ENCODE data around the gene CCDC186. TPM values are rescaled to one million over a fixed set of nuclear protein-coding genes. Genes with fewer than 3 reads are reported as not detected.
A peak's percentile ranks its signal among the peaks of the same experiment; 100 is the strongest.

The CCDC186 gene
- polyA plus RNA-seq, 1 of the 3 experiments (the other 2 are of a cell fraction) = 1.3 TPM

DNA sequence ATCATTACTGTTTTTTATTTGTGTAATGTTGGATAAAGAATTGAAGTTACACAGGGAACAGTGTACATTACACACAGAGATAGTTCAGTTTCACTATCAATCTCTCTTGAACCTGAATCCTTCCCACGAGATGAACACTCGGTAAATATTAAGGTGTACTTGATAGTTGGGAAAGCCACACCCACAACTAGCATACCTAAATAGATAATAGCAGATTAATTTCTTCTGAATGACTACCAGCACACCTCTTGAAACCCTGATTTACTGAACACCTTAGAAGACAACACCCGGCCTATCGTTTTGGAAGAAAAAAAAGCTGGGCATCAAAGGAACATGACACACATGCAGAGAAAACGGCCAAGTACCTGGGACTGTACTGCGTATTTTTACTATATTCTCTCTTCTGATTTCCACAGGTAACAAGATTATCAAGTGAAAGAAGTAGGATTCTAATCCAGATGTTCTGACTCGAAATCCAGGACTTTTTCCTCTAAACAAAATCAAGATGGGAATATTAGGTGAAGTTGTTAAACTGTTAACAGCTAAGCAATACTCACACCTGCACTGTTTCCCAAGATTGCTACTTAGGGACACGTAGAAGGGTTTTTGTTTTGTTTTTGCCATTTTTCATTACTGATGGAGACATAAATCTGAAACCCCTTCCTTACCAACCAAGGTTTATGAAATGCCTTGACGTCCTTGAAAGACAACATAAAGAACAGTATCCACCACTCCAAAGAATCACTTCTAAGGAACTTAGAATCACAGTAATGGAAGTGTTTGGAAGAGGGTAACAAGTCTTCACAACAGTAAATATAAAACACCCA is 1.0 kb downstream of the CCDC186 start:
- no peaks in the 10 kb centered on the region for H3K9me2 ChIP-seq
- H3F3A ChIP-seq (replicated peaks; ENCODE audit: insufficient read depth) = peaks cover 3% of the 10 kb centered on the region
- no peak for DNase-seq
- POLR2A ChIA-PET = no interaction called here
- H3K27ac ChIP-seq (ENCODE audit: low read depth in 2 of 2, low read length in 1 of 2) = no peak overlapping the region; a peak in 1 of 4 replicates
- no peaks in the 10 kb centered on the region for H3K27me3 ChIP-seq (ENCODE audit: insufficient read depth)
- no peaks in the 10 kb centered on the region for H3K9me3 ChIP-seq
- CTCF ChIA-PET = interaction anchor here (1.0 kb wide), 1 partner anchor 131 kb away, joined by 3 read pairs; no protein-coding TSS in a partner anchor
- no peaks in the 10 kb centered on the region for H4K20me1 ChIP-seq (ENCODE audit: insufficient read depth)
- H3K4me2 ChIP-seq = peak overlapping the region; percentile 89
- peaks cover 56% of the 10 kb centered on the region; the same call in 1 of the 2 replicates for H3K79me2 ChIP-seq (ENCODE audit: insufficient read depth)
- peak overlapping the region; percentile 99 for H2AFZ ChIP-seq (ENCODE audit: low read depth)
- peaks cover 0 to 4% of the 10 kb centered on the region in 2 experiments; a peak in 2 of 4 replicates for H3K4me1 ChIP-seq (ENCODE audit: control insufficient read depth in 1 of 2, insufficient read depth in 2 of 2, low read depth in 1 of 2, low read length in 1 of 2)
- H3K36me3 ChIP-seq (replicated peaks in 1 of 2; ENCODE audit: control insufficient read depth in 1 of 2, insufficient read depth in 2 of 2, low read length in 1 of 2) = peaks cover 0 to 8% of the 10 kb centered on the region in 2 experiments
- peak overlapping the region; percentile 91 for H3K9ac ChIP-seq
- H3K4me3 ChIP-seq (ENCODE audit: low read depth in 2 of 2, low read length in 1 of 2) = peak overlapping the region; percentile 91 to 99
- TF ChIP-seq YY1 (IDR thresholded peaks at IDR 0.05; ENCODE audit: low read depth) = no peak
- TF ChIP-seq SIN3A (IDR thresholded peaks at IDR 0.05; ENCODE audit: borderline replicate concordance, low read depth, low read length) = no peak
- TF ChIP-seq RXRA (IDR thresholded peaks at IDR 0.05; ENCODE audit: borderline replicate concordance, low read depth) = no peak
- TF ChIP-seq, protein P1, sequence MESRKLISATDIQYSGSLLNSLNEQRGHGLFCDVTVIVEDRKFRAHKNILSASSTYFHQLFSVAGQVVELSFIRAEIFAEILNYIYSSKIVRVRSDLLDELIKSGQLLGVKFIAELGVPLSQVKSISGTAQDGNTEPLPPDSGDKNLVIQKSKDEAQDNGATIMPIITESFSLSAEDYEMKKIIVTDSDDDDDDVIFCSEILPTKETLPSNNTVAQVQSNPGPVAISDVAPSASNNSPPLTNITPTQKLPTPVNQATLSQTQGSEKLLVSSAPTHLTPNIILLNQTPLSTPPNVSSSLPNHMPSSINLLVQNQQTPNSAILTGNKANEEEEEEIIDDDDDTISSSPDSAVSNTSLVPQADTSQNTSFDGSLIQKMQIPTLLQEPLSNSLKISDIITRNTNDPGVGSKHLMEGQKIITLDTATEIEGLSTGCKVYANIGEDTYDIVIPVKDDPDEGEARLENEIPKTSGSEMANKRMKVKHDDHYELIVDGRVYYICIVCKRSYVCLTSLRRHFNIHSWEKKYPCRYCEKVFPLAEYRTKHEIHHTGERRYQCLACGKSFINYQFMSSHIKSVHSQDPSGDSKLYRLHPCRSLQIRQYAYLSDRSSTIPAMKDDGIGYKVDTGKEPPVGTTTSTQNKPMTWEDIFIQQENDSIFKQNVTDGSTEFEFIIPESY (IDR thresholded peaks at IDR 0.05; ENCODE audit: borderline replicate concordance, low read depth) = no peak
- TF ChIP-seq, protein P2, sequence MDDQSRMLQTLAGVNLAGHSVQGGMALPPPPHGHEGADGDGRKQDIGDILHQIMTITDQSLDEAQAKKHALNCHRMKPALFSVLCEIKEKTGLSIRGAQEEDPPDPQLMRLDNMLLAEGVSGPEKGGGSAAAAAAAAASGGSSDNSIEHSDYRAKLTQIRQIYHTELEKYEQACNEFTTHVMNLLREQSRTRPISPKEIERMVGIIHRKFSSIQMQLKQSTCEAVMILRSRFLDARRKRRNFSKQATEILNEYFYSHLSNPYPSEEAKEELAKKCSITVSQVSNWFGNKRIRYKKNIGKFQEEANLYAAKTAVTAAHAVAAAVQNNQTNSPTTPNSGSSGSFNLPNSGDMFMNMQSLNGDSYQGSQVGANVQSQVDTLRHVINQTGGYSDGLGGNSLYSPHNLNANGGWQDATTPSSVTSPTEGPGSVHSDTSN (IDR thresholded peaks at IDR 0.05) = no peak
- TF ChIP-seq, protein P3, sequence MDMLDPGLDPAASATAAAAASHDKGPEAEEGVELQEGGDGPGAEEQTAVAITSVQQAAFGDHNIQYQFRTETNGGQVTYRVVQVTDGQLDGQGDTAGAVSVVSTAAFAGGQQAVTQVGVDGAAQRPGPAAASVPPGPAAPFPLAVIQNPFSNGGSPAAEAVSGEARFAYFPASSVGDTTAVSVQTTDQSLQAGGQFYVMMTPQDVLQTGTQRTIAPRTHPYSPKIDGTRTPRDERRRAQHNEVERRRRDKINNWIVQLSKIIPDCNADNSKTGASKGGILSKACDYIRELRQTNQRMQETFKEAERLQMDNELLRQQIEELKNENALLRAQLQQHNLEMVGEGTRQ (IDR thresholded peaks at IDR 0.05; ENCODE audit: borderline replicate concordance, low read depth, low read length) = no peak
- TF ChIP-seq CHD2 (IDR thresholded peaks at IDR 0.05; ENCODE audit: low read length, partially characterized antibody) = no peak
- no peak for TF ChIP-seq ELF1 (IDR thresholded peaks at IDR 0.05)
- TF ChIP-seq TCF12 (IDR thresholded peaks at IDR 0.05) = no peak
- TF ChIP-seq, protein P4, sequence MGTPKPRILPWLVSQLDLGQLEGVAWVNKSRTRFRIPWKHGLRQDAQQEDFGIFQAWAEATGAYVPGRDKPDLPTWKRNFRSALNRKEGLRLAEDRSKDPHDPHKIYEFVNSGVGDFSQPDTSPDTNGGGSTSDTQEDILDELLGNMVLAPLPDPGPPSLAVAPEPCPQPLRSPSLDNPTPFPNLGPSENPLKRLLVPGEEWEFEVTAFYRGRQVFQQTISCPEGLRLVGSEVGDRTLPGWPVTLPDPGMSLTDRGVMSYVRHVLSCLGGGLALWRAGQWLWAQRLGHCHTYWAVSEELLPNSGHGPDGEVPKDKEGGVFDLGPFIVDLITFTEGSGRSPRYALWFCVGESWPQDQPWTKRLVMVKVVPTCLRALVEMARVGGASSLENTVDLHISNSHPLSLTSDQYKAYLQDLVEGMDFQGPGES (IDR thresholded peaks at IDR 0.05; ENCODE audit: low read depth, low read length) = no peak
- TF ChIP-seq JUND (IDR thresholded peaks at IDR 0.05) = no peak
- no peak for TF ChIP-seq MXI1 (IDR thresholded peaks at IDR 0.05; ENCODE audit: low read depth, low read length)
- WGBS (ENCODE audit: low lambda C conversion rate) = 74% methylated on average over 9 of the region's 9 CpGs
